ENCODE measurements around the gene HMCN2.

HMCN2 gene

DNA sequence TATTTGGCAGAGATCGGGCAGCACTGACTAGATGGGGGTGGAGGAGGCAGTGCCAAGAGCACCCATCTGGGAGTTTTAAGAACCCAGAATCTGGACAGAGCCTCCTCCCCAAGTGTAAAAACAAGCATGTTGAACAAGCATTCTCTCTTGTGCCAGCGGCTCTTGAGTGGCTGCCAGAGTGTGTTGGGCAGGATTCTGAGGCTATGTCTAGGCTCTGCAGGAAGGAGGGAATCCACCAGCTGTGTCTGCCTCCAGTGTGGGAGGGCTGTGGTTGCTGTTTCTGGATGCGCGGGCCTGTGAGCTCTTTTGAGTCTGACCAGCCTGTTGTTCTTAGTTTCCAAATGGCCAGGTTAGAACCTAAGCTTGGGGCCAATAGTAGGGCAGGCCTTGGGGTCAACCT lies 39.8 kb downstream of the HMCN2 start:
- in situ Hi-C loops (cut with HindIII; ENCODE audit: low sequenced_read_pairs): no loop called here
- TF ChIP-seq, protein P1, sequence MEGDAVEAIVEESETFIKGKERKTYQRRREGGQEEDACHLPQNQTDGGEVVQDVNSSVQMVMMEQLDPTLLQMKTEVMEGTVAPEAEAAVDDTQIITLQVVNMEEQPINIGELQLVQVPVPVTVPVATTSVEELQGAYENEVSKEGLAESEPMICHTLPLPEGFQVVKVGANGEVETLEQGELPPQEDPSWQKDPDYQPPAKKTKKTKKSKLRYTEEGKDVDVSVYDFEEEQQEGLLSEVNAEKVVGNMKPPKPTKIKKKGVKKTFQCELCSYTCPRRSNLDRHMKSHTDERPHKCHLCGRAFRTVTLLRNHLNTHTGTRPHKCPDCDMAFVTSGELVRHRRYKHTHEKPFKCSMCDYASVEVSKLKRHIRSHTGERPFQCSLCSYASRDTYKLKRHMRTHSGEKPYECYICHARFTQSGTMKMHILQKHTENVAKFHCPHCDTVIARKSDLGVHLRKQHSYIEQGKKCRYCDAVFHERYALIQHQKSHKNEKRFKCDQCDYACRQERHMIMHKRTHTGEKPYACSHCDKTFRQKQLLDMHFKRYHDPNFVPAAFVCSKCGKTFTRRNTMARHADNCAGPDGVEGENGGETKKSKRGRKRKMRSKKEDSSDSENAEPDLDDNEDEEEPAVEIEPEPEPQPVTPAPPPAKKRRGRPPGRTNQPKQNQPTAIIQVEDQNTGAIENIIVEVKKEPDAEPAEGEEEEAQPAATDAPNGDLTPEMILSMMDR (IDR thresholded peaks at IDR 0.05; ENCODE audit: low read depth, low read length): no peak
- no peak overlapping the region for H3K4me3 ChIP-seq (ENCODE audit: low read depth, low read length)
- DNase-seq (ENCODE audit: low read depth, low spot score): no peak

GRCh38 chr9:130306823-130307666 lies 41.5 kb downstream of the HMCN2 start:
- DNase-seq (ENCODE audit: low read depth, low spot score): no peak
- TF ChIP-seq, protein P1 (IDR thresholded peaks at IDR 0.05; ENCODE audit: low read depth, low read length): no peak
- in situ Hi-C loops (cut with HindIII; ENCODE audit: low sequenced_read_pairs): no loop called here
- H3K4me3 ChIP-seq (ENCODE audit: low read depth, low read length): no peak overlapping the region

- TF ChIP-seq, protein P1 (IDR thresholded peaks at IDR 0.05; ENCODE audit: low read depth, low read length): no peak
- H3K4me3 ChIP-seq (ENCODE audit: low read depth, low read length): no peak overlapping the region
- DNase-seq (ENCODE audit: low read depth, low spot score): no peak
- in situ Hi-C loops (cut with HindIII; ENCODE audit: low sequenced_read_pairs): no loop called here
These were observed 42.0 kb downstream of the HMCN2 start for GRCh38 chr9:130307667-130307943.

DNA sequence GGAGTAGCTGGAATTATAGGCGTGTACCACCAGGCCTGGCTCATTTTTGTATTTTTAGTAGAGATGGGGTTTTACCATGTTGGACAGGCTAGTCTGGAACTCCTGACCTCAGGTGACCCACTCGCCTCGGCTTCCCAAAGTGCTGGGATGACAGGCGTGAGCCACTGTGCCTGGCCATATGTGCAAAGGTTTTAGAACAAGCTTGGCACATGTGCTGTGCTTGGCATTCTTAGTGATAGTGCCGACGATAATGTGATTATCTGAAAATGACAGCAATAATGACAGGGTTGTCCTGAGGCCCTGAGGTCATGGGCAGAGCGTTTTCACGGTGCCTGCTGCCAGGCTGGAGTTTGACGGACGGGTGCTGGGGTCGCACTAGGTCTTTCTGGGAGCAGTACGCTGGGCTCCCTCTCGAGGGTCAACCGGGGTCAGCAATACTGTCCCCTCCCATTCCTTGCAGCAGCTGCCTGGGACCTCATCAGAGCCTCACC lies 42.6 kb downstream of the HMCN2 start:
- in situ Hi-C loops (cut with HindIII; ENCODE audit: low sequenced_read_pairs): no loop called here
- TF ChIP-seq, protein P1 (IDR thresholded peaks at IDR 0.05; ENCODE audit: low read depth, low read length): no peak
- no peak overlapping the region for H3K4me3 ChIP-seq (ENCODE audit: low read depth, low read length)
- no peak for DNase-seq (ENCODE audit: low read depth, low spot score)

GRCh38 chr9:130309689-130310455 lies 44.3 kb downstream of the HMCN2 start:
- in situ Hi-C loops (cut with HindIII; ENCODE audit: low sequenced_read_pairs): no loop called here
- H3K4me3 ChIP-seq (ENCODE audit: low read depth, low read length): no peak overlapping the region
- TF ChIP-seq, protein P1 (IDR thresholded peaks at IDR 0.05; ENCODE audit: low read depth, low read length): no peak
- no peak for DNase-seq (ENCODE audit: low read depth, low spot score)

DNA sequence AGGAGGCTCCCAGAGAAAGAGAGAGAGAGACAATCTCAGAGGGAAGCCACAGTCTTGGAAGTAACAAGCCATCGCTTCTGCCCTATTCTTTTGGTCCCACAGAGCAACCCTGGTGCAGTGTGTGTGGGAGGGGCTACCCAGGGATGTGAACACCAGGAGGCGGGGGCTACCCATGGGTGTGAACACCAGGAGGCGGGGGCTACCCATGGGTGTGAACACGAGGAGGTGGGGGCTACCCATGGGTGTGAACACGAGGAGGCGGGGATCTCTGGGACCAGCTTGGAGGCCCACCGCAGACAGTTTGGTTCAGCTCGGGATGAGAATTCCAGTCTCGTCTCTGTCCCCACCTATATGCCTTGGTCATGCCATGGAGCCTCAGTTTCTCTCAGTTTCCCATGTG lies 44.9 kb downstream of the HMCN2 start:
- TF ChIP-seq, protein P1 (IDR thresholded peaks at IDR 0.05; ENCODE audit: low read depth, low read length): no peak
- no peak for DNase-seq (ENCODE audit: low read depth, low spot score)
- in situ Hi-C loops (cut with HindIII; ENCODE audit: low sequenced_read_pairs): no loop called here
- no peak overlapping the region for H3K4me3 ChIP-seq (ENCODE audit: low read depth, low read length)
